HG02642 (cell line): Measurements from ENCODE around the gene IDH3B.

ENCODE experiments used
- ATAC-seq: cut with Tn5 transposase; IDR thresholded peaks from one replicate; pipeline ENCODE4 v1.9.1; 2021; ENCODE audit warnings: mild to moderate bottlenecking; ENCODE audit not compliant: unreplicated experiment, poor library complexity

IDH3B gene

DNA sequence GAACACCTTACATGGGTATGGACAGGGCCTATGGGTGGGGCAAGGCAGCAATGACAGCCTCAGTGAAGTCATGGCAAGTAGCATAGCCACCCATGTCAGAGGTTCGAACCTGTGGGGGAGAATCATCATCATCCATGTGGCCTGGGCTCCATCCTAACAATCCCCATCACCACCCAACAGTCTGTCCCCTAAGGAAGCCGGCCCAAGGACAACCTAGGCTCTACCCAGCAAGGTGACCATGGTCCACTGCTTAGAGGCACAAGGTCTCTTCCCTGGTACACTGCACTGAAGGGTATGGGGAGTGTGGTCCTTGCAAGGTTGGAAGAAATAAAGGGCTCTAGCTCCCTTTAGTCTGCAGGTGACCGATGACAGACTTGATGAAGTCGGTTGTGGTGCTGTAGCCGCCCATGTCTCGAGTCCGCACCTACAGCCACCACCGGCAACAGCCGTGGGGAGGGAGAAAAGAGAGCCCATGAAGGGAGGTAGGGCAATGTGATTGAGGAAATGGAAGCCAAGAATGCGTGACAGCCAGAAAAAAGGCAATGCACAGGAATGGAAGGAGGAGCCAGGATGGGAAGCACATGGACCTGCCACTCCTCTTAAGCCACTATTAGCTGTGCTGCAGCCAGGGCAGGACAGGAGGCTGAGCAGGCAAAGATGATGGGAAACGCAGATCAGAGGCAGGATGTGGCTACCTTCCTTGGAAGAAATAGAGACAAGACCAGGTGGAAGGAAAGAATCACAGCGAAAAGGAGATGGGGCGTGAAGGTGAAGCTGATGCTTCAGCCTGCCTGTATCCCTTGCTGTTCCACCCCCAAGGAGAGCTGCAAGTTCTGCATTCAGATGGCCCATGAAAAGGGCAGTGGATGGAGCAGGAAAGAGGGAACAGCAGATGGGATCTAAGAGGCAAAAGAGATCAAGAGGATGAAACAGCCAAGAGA, 5.3 kb downstream of the IDH3B start:
- no peak for ATAC-seq

DNA sequence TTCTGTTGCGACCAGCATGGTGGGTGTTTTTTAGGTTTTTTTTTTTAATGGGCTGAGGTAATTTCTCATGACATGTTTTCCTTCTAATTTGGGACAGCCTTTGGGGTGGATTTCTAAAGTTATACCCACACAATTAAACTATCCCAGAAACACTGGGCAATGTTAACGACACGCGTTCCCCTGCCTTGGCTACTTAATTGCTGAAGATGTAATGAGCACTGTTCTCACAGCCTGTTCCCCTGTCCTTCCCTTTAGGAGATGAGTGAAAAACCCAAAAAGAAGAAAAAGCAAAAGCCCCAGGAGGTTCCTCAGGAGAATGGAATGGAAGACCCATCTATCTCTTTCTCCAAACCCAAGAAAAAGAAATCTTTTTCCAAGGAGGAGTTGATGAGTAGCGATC, 6.3 kb downstream of the IDH3B start:
- ATAC-seq = no peak

DNA sequence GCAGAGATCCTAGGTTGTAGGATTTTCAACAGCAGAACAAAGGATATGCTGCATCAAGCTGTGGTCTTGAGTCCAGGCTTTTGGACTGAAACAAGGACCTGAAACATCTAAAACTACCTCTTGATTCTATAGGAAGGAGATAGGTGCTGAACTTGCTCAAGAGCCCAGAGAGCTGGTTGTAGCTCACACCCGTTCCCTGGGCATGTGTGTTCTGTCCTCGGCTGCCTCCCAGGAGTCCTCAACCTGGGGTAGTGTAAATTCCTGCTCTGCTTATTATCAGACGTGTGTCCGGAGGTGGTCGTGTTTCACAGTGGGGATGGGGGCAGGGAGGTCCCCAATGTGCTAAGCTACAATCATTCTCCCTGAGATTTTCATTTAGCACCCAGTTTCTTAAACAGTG, 6.8 kb downstream of the IDH3B start:
- no peak for ATAC-seq

DNA sequence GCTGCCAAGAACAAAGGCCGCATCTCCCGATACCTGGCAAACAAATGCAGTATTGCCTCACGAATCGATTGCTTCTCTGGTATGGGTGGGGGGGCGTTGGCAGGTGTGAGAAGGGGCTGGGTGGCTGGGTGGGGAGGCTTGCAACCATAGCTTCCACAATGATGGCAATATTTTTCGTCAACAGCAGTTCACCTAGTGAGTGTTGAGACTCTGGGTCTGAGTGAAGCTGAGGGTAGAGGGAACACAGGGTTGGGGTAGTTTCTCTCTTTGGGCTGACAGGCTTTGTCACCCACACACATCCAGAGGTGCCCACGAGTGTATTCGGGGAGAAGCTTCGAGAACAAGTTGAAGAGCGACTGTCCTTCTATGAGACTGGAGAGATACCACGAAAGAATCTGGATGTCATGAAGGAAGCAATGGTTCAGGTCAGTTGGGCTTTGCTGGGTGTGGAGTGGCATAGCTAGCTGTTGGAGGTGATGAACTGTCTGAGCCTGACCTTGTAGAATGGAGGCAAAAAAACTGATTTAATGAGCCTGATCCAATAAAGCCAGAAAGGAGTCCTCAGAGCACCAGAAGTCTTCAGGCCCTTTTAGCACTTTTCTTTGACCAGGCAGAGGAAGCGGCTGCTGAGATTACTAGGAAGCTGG, 7.4 kb downstream of the IDH3B start:
- ATAC-seq = no peak

DNA sequence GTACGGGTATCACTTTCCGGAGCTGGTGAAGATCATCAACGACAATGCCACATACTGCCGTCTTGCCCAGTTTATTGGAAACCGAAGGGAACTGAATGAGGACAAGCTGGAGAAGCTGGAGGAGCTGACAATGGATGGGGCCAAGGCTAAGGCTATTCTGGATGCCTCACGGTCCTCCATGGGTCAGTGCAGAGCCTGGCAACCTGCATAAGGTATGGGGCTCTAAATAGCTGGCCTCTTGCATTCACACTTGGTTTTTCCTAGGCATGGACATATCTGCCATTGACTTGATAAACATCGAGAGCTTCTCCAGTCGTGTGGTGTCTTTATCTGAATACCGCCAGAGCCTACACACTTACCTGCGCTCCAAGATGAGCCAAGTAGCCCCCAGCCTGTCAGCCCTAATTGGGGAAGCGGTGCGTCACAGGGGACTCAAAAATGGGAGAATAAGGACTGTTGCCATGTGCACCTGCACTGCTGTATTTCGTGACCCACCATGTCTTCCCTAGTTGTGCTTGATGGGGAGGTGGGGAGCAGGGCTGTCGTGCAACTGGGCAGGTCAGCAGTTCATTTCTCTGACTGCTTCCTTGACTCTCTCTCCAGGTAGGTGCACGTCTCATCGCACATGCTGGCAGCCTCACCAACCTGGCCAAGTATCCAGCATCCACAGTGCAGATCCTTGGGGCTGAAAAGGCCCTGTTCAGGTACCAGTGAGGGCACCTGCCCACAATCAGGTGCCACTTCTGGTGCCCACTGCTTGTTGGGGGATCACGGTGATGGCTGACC, 8.5 kb downstream of the IDH3B start:
- ATAC-seq = no peak

DNA sequence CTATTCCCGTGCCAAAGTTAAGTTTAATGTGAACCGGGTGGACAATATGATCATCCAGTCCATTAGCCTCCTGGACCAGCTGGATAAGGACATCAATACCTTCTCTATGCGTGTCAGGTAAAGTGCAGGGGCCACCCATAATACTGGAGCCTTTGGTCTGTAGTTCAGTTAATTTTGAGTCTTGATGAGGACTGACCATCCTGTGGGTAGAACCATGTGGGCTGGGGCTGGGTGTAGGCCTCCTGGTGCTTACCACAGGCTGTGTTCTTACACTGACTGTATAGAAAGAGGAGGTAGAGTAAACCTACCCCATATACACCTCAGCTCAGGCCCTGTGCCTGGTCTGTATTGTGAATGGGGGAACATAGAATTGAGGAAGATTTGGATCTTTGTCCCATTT, 9.2 kb downstream of the IDH3B start:
- ATAC-seq = no peak

DNA sequence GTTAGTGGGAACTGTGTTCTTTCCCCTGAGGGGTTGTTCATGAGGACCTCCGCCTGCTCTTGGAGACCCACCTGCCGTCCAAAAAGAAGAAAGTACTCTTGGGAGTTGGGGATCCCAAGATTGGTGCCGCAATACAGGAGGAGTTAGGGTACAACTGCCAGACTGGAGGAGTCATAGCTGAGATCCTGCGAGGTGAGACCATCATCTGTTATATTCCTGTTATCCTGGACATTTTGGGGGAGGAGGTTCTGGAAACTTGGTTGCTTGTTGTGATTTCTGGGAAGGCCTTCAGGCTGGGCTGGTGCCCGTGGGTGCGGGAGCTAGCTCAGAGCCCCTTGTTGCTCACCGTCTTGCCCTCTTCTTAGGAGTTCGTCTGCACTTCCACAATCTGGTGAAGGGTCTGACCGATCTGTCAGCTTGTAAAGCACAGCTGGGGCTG, 9.6 kb downstream of the IDH3B start:
- no peak for ATAC-seq

DNA sequence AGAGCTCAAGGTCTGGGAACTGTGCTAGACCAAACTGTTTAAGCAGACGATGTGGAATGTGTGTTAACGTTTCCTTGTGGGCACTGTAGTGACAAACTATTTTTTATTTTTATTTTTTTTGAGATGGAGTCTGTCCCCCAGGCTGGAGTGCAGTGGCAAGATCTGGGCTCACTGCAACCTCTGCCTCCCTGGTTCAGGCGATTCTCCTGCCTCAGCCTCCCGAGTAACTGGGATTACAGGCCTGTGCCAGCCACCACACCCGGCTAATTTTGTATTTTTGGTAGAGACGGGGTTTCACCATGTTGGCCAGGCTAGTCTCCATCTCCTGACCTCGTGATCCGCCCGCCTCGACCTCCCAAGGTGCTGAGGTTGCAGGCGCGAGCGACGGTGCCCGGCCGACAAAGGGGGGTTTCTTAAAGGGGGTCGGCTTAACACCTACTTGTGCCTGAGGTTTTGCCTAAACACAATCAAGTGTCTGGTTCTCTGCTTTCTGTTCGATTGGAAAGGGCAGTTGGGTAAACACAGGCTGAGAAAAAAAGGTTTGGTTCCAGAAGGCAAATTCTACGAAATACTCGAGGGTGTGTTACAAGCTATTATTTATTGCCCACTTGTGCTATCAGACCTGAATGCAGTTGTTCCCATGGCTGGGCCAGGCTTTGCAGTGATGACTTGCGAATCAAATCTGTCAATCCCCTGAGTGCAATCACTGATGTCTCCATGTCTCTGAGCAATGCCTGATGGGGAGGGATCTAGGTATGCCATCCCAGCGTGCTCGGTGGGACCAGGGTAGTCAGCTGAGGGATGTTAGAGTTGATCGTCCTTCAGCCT, 10.2 kb downstream of the IDH3B start:
- no peak for ATAC-seq

DNA sequence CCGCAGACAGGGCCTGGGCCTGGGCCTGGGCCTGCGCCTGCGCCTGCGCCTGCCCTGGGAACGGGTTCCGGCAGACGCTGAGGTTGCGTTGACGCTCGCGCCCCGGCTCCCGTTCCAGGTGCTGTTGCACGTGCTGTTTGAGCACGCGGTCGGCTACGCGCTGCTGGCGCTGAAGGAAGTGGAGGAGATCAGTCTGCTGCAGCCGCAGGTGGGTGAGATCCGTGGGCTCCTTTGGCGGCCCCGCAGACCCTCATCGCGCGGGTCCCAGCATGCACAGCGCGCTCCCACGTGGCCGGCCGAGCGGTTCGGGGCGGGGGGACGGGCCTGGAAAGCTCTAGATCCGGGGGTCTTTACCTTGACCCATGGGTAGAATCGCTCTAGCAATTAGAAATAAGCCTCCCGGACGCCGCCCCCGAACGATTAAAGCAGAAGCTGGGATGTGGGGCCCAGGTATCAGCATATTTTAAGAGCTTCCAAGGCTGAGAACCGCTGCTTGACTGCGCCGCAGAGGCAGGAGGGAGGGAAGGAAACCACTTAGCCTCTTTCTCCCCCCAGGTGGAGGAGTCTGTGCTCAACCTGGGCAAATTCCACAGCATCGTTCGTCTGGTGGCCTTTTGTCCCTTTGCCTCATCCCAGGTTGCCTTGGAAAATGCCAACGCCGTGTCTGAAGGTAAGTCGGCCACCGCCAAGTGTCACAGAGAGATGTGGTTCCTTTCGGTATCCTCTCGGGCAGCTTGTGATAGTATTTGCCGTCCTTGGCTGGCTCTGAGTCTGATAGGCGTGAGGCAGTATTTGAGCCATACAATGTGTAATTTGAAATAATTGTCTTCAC, 11.1 kb downstream of the IDH3B start:
- peak; percentile 50 for ATAC-seq

DNA sequence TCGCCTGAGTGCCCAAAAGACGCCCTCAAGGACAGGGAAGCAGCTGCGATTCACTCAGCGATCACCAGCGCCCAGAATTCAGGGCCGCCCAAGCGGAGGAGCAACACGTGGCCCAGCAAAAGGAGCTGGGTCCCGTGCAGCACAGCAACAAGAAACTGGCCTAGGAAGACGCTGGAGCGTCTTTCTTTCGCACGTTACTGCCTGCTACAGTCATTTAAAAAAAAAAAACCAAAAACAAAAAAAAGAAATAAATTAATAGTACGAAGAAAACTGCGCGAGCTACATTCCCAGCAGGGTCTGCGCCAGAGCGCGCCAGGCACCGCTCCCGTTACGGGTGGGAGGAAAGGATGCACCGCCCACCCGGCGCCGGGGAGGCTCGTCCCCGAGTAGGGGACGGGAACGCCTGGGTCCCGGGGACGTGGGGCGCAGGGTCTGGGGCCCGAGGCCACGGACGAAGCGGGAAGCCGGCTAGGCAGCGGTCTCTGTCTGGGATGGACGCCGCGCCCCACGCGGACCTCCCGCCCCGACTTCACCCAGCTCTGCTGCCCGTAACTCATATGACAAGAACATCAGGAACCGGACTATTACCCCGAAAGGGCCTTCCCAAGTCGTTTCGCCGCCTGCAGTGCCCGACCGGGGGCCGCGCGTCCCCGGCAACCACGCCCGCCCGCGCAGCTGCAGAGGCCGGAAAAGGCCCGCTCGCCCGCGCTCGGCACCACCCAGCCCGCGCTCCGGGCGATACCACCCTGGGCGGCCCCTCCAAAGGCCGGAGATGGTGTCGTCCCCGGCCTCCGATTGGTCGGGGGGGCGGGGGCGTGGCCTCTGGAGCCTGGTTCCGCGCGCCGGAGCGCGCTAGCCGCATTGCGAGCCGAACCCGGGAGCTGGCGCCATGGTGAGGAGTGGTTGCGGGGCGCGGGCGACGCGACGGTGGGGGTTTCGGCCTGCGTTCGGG, 12.0 kb downstream of the IDH3B start, which contains the start of gene NOP56:
NOP56 (plus strand) TSS at position 861 of the 952 bp plus-strand sequence; CDS start at position 890, 29 bp downstream.
- peak; percentile 86 for ATAC-seq

DNA sequence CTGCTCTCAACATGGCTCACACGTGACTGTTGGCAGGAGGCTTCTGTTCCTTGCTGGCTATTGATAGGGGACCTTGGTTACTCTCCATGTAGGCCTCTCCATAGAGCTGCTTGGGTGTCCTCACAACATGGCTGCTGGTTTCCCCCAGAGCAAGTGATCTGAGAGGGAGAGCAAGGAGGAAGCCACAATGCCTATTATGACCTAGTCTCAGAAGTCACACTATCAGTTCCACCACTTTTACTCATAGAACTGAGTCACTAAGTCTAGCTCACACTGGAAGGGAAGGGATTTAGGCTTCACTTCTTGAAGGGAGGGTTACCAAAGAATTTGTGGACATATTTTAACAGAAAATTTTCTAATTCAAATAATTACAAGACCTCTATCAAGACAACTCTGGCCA, 20.3 kb downstream of the IDH3B start:
- no peak for ATAC-seq

DNA sequence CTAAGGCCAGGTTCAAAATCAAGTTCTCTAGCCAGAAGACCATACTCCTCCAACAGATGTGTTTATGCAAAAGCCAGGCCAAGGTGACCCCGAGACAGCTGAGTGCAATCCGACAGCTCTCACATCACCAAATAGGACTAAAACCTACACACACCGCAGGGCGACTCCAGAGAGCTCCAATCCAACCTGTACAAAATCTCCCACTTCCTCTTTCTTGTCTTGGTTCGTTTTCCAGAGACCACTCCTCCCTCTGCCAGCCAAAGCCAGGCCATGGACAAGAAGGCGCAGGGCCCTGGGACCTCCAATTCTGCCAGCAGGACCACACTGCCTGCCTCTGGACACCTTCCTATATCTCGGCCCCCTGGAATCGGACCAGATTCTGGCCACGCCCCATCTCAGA, 23.1 kb downstream of the IDH3B start:
- no peak for ATAC-seq

DNA sequence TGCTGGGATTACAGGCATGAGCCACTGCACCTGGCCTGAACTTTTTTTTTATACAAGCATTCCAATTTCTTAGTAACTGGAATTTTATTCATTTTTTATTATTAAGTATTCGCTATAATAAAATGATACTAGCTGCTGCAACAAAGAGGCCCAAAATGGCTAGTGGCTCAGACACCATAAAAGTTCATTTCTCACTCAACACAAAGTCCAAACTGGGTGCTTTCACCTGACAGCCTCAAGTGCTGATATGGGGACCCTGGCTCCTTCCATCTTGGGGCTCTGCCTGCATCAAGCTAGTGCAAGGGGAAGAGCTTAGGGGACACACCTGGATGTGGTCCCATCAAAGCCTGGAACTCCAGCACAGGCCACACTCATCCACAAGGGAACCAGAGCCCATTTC, 23.8 kb downstream of the IDH3B start:
- ATAC-seq = no peak

DNA sequence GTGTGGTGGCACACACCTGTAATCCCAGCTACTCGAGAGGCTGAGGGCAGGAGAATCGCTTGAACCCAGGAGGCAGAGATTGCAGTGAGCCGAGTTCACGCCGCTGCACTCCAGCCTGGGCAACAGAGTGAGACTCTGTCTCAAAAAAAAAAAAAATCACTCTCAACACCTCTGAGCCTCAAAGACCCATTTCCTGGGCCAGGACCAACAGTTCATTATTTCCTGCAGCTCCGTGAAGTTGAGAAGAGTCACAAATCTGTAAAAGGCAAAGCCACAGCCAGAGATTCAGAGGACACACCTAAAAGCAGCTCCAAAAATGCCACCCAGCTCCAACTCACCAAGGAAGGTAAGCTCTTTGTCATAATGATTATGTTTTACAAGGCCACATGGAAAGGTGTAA, 26.8 kb downstream of the IDH3B start:
- ATAC-seq = no peak

DNA sequence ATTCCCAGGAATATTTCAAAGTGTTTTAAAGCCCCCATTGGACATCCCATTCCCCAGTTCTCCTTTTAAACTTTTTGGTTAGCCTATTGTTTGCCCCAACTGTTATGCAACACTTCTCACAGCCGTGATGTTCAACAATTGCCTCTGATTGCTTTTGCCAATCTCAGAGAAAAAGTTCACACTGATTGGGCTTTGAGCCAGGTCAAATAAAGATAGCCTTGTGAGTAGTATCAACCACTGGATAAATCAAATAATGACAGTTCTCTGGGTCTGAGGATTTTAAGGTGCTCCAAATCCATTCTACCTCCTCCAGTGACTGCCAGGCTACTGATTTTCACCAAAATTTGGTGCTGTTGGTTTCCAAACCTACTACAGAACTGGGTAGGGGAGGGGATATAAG, 30.6 kb downstream of the IDH3B start:
- ATAC-seq = no peak

DNA sequence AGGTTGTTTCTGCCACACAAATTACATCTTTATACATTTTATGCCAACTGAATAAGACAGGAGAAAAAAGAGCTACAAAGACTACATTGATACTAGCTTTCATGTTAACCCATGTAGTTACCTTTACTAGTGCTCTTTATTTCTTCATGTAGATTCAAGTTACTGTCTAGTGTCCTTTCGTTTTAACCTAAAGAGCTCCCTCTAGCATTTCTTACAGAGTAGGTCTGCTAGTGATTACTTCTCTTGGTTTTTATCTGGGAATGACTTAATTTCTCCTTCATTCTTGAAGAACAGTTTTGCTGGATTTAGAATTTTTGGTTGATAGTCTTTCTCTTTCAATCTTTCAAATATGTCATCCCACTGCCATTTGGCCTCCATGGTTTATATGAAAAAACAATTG, 32.8 kb downstream of the IDH3B start:
- ATAC-seq = no peak

DNA sequence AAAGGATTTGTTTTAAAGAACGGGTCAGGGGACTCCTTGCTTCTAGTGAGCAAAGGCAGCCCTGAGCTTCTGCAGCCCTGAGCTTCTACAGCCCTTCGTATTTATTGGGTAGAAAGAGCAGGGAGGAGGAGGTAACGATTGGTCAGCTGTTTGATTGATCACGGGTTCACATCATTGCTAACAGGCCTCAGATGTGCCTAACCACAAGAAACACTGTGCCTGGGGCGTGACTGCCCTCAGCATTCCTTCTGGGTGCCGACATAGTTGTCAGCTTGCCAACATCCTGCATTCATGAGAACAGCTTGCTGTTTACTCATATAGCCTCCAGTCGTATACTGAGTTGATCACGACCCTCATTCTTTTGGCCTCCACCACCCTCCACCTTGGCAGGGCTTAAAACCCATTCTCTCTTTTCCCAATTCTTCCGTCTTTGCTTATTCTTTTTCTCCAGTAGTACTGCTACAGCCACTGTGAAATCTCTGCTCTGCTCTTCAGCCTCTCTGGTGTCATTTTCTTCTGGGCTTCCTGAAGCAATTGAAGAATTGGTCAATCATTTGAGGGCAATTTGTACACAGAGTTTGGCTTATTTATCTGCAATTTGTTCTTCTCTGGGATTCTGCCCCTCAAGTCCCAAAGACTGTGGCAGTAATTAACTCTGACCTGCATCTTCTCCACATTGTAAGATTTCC, 37.0 kb downstream of the IDH3B start:
- no peak for ATAC-seq
